Upper lobe of right lung (tissue), 1 donor: ENCODE results near the gene DLEC1. TPM values are rescaled to one million over a fixed set of nuclear protein-coding genes. Genes with fewer than 3 reads are reported as not detected.

Experiments
- ATAC-seq: fragments of 200-7000 bp; cut with Tn5 transposase; one replicate; pipeline ENCODE4 v1.9.1; 2020; ENCODE audit warnings: mild to moderate bottlenecking, moderate library complexity
- DNase-seq: peaks from one replicate; pipeline ENCODE4 v3.0.0-alpha.2; 2020
- H3K27ac ChIP-seq: fragments of 200-600 bp; one replicate; pipeline ENCODE4 v1.8.0; 2022
- H3K27me3 ChIP-seq: fragments of 200-600 bp; one replicate; pipeline ENCODE4 v1.8.0; 2022; ENCODE audit warnings: mild to moderate bottlenecking
- H3K36me3 ChIP-seq: fragments of 200-600 bp; one replicate; pipeline ENCODE4 v1.8.0; 2022
- H3K4me1 ChIP-seq: fragments of 200-600 bp; one replicate; pipeline ENCODE4 v1.8.0; 2022
- H3K4me3 ChIP-seq: fragments of 200-600 bp; one replicate; pipeline ENCODE4 v1.8.0; 2022; ENCODE audit warnings: mild to moderate bottlenecking
- H3K9me3 ChIP-seq: fragments of 200-600 bp; one replicate; pipeline ENCODE4 v1.8.0; 2022
- intact Hi-C: fragments of 100-400 bp; cut with DNase I; formaldehyde crosslinking; loops from one replicate; pipeline ENCODE4 v1.11.0; 2022
- total RNA-seq: library from RNA; stranded (reverse); fragmentation: NEBNext Ultra II Directional; extraction: Animal tissue kit (Norgen Biotek cat#: 25700); gene quantifications from one replicate; pipeline ENCODE4 v1.2.1, GENCODE V29; 2021
- TF ChIP-seq, protein P1 (sequence below): fragments of 200-600 bp; IDR thresholded peaks from one replicate; pipeline ENCODE4 v1.8.0; 2022; ENCODE audit warnings: antibody characterized with exemption
- donor health status: DM: no; HTN: yes; CAD: no; lungs with severe emphysema.

DLEC1 gene
- total RNA-seq, 1 donor from 2014 or later, result 2.7 TPM

DNA sequence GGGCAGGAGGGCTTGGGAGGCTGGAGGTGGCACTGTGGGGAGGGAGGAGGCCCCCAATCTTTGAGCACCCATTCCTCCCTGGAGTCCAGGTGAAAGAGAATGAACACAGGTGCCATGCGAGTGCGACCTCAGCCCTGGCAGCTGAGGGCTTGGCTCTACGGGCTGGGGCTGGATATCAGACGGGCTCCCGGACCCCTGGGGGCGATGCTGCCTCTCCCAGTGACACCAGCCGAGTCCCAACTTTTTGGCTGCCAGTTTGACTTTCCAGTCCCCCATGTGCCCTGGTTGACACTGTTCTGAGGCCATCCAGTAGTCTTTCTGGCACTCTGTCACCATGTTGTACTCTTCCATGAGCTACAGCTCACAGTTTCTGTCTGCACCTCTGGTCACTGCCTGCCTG is 47.2 kb upstream of the DLEC1 start:
- TF ChIP-seq, protein P1, sequence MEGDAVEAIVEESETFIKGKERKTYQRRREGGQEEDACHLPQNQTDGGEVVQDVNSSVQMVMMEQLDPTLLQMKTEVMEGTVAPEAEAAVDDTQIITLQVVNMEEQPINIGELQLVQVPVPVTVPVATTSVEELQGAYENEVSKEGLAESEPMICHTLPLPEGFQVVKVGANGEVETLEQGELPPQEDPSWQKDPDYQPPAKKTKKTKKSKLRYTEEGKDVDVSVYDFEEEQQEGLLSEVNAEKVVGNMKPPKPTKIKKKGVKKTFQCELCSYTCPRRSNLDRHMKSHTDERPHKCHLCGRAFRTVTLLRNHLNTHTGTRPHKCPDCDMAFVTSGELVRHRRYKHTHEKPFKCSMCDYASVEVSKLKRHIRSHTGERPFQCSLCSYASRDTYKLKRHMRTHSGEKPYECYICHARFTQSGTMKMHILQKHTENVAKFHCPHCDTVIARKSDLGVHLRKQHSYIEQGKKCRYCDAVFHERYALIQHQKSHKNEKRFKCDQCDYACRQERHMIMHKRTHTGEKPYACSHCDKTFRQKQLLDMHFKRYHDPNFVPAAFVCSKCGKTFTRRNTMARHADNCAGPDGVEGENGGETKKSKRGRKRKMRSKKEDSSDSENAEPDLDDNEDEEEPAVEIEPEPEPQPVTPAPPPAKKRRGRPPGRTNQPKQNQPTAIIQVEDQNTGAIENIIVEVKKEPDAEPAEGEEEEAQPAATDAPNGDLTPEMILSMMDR, result no peak
- Histone ChIP-seq H3K4me3 (no peak overlapping the region), H3K36me3 (no peaks in the 10 kb centered on the region), H3K27me3 (no peaks in the 10 kb centered on the region), H3K9me3 (no peaks in the 10 kb centered on the region), H3K4me1 (peaks cover 4% of the 10 kb centered on the region), H3K27ac (no peak overlapping the region)
- DNase-seq (peak; percentile 57), ATAC-seq (no peak)
- intact Hi-C loops, result no loop called here

DNA sequence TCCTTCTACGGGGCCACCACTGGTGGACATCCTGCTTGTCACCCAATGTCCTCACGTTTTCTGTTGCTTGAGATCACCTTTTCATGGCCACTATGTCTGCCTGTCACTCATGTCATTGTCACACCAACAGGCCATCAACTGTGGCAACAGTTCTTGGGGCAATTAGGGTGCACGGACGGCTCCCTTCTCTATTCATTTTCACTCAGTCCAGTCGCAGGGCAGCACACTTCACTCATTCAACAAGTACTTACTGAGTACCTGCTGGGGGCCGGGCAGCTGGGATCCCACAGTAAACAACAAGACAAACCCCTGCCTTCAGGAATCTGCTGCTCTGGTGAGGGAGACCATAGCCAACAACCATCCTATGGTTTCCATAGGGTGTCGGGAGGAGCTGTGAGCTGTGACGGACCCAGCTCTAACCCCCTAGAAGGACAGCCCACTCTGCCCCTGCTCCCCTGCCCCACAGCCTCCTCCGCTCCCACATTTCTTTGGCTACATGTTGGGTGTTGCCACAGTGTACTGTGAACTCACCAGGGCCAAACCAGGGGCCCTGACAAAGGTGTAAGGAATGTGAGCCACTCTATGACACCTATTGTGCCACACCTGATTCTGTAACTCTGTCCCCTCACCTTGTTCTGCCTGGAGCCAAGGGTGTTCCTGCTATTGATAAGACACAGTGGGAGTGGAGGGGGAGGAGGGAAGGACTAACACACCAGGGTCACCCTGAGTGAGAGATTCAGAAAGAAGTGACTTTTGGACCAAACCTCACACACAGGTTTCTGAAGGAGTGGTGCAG is 46.5 kb upstream of the DLEC1 start:
- ATAC-seq (peak; percentile 46), DNase-seq (peak; percentile 61)
- intact Hi-C loops, result no loop called here
- TF ChIP-seq, protein P1, result no peak
- Histone ChIP-seq H3K4me1 (peaks cover 6% of the 10 kb centered on the region), H3K9me3 (no peaks in the 10 kb centered on the region), H3K36me3 (no peaks in the 10 kb centered on the region), H3K27ac (peak overlapping the region; percentile 17), H3K27me3 (no peaks in the 10 kb centered on the region), H3K4me3 (no peak overlapping the region)

DNA sequence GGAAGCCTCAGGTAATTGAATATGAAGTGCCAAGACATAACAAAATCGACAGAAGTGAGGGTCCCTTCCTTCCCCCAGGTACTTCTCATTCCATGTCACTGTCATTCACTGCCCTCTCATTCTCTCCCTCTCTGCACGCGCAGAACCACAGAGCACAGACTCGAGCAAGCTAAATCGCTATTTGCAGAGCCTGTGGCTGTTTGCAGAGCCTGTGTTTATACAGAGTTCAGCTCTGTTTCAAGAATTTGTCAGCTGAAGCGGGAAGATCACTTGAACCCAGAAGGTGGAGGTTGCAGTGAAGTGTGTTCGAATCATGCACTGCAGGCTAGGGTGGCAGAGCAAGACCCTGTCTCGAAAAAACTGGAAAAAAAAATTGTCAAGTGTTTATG is 45.9 kb upstream of the DLEC1 start:
- H3K4me1 ChIP-seq, result peaks cover 11% of the 10 kb centered on the region
- no peak for DNase-seq

DNA sequence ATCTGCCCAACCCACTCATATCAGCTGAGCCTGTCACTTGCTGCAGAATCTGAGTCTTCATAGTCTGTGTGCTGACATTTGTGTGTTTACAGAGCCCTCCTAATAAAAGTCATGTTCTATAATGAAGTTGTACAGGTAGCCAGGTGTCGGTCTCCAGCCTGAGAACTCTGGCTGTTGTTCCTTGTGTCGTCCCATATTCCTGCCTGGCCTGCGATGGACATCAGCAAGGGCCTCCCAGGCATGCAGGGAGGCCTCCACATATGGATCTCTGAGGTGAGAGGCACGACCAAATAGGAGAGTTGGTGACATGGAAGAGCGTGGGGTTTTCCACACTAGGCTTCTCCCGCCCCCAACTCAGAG is 45.6 kb upstream of the DLEC1 start:
- H3K27ac ChIP-seq, result peak overlapping the region; percentile 87
- ATAC-seq (no peak), DNase-seq (no peak)
- H3K27me3 ChIP-seq, result no peaks in the 10 kb centered on the region
- peaks cover 14% of the 10 kb centered on the region for H3K4me1 ChIP-seq
- intact Hi-C loops, result no loop called here
- no peaks in the 10 kb centered on the region for H3K36me3 ChIP-seq
- peak overlapping the region; percentile 59 for H3K4me3 ChIP-seq
- TF ChIP-seq, protein P1, result no peak
- no peaks in the 10 kb centered on the region for H3K9me3 ChIP-seq

More for the DNA sequence above, 45.9 kb upstream of the DLEC1 start:
- H3K4me3 ChIP-seq, result no peak overlapping the region
- TF ChIP-seq, protein P1, result no peak
- peak overlapping the region; percentile 87 for H3K27ac ChIP-seq
- intact Hi-C loops, result no loop called here
- no peak for ATAC-seq
- no peaks in the 10 kb centered on the region for H3K36me3 ChIP-seq
- H3K9me3 ChIP-seq, result no peaks in the 10 kb centered on the region
- no peaks in the 10 kb centered on the region for H3K27me3 ChIP-seq

DNA sequence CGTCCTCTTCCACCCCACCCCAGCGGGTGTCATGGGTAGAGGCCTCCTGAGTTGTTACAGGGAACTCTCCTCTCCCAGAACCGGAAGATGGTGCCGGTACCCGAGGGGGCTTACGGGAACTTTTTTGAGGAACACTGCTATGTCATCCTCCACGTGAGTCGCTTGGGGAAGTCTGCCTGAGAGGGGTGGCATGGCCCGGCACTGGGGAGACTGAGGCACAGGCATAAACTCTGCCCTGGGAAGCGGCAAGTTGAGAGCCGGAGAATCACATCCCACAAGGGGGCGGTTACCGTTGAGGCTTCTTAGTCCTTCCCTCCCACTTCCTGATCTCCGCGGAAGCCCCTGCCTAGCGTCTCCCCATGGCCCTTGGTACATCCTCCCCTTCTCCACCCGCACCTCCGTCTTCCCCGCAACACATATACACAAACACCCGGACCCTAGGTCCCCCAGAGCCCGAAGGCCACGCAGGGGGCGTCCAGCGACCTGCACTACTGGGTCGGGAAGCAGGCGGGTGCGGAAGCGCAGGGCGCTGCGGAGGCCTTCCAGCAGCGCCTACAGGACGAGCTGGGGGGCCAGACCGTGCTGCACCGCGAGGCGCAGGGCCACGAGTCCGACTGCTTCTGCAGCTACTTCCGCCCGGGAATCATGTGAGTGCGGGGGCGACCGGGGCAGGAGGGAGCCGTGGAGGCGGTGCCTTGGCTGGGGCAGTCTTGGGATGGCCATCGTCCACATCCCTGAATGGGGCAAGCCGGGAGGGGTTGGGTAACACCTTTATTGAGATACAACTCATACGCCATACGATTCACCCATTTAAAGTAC is 45.0 kb upstream of the DLEC1 start:
- intact Hi-C loops, result no loop called here
- H3K27ac ChIP-seq, result peak overlapping the region; percentile 87
- peak; percentile 69 for ATAC-seq
- H3K4me3 ChIP-seq, result peak overlapping the region; percentile 59
- H3K36me3 ChIP-seq, result no peaks in the 10 kb centered on the region
- TF ChIP-seq, protein P1, result no peak
- no peaks in the 10 kb centered on the region for H3K27me3 ChIP-seq
- no peaks in the 10 kb centered on the region for H3K9me3 ChIP-seq
- peaks cover 17% of the 10 kb centered on the region for H3K4me1 ChIP-seq
- DNase-seq, result peak; percentile 95
